ENCODE data around the gene LYL1.

LYL1 gene

DNA sequence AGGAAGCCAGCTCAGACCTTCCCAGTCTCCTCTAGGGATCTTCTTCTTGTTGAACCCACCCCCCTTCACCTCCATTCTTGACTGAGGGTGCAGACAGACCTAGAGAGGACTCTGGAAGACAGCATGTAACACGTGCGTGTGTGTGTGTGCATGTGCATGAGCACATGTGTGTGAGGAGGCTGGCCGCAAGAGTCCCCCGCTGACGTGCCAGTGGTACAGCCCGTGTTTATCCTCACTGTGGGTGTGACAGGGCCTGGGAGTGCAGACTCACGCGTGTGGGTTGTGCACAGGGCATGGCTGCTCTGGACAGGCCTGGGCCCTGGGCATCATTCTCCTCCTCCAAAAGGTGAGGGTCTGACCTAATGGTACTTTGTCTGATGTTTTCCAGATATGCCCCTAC, 26.3 kb downstream of the LYL1 start:
- no peak for DNase-seq

DNA sequence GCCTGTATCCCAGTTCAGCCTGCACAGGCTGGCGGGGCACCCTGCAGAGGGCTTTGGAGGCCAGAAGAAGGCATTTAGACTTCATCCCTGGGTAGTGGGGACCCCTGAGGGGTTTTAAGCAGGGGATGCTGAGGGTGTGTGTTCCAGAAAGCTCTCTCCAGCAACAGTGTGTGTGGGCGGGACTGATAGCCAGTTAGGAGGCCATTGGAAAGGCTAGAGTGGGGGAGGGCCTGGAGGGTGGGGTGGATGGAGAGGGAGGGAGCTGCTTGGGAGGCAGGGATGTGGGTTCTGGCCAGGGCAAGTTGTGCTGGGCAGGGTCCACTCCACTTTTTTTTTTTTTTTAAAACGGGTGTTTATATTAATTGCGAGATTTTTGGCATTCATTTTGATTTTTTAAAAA, 28.3 kb downstream of the LYL1 start:
- DNase-seq = no peak

DNA sequence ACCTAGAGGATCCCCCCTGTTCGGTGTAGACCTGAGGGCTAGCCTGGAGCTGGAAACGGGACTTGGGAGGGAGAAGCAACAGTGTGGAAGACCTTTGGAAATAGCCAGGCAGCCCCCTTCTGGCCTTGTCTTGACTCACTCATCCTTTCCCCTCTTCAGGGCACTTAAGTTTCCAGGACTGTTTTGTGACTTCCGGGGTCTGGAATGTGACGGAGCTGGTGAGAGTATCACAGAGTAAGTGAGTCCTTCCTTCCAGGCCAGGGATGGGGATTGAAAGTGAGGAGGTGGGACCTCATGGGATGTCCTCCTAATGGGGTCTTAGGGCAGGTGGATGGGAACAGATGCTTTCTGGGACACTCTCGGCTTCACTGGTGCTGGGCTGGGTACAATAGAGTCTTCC, 29.4 kb downstream of the LYL1 start:
- DNase-seq = no peak

DNA sequence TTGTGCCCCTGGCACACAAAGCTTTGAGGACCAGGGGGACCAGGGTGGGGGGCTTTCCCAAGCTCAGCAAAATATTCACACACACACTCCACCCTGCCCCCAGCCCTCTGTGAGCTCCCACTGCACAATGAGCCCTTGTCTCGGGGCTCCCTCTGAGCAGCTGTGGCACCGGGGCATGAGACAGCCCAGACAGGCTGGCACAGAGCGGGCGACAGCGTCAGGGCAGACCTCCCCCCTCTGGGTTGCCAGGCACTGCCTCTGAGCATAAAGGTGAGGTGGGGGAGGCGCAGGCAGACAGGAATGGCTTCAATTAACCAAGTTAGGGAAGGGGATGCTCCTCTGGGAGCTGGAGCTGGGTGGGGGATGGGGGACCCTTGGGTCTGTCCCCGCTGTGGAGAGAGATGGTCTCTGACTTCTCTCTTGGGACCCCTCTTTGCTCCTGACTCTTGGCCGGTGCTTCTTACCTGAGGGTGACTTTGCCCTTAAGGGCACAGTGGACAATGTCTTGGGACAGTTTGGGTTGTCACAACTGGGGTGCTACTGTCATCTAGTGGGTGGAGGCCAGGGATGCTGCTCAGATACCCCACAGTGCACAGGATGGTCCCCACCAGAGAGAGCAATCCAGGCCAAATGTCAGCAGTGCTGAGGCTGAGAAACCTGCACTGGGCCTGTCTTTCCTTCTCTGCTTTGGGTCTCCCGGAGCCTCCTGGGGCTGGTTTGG, 30.3 kb downstream of the LYL1 start:
- no peak for DNase-seq

DNA sequence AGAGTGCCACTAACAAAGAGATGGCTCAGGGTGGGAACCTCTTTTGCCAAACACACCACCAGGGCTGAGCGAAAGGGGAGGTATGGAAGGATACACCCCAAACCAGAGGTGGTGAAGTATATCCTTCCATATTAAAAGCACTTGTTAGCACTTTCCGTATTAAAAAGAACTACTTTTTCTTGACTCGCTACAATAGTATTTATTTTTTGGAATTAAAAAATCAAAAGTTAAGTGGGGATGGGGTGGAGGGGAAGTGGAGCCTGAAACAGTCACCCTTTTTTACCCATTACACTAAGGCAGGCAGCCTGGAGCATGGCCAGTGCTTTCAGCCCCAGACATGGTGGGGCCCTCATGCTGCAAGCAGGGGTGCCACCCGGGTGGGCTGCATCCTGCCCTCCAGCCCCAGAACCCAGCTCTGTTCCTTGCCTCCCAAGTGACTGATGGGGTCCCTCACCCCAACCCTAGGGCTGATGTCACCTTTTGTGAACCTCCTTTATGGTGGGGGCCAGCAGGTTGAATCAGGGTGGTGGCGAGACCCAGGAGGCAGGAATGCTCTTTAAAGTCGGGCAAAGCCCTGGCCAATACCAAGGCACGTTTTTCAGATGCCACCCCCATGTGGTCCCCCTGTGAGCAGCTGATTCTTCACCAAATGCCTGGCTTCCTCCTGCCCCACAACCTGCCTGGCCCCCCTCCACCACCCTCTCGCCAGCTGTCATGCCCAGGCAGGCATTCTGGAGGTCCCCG, 31.0 kb downstream of the LYL1 start:
- DNase-seq = no peak

DNA sequence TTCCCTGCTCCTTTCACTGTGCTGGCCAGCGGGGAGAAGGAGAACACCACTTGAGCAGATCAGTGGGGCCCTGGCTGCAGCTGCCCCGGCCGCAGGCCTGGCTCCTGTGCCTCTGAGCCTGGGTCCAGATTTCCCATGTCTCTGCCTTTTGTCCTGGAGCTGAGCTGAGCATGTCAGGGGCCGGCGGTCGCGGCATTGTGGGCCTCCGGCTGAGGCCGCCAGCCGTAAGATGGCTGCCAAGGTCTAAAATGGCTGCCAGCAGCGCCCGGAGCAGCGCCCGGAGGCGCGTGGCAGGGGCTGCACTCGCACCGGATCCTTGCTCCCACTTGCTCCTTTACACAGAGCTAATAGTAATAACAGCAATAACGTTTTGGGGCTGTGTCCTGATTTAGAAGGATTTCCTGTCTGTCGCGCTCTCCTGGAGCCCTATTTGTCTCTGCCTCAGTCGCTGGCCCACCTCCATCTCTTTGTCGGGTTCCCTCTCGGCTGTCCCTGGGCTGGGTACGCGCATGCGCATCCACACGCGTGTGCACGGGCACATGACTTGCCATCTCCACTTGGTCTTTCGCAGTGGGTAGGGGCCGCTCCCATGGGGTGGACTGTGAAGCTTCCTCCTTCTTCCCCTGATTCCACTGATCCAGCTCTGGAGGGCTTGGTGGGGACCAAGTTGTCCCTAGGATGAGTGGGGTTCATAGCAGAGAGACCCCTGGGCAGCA, 32.1 kb downstream of the LYL1 start:
- DNase-seq = no peak

DNA sequence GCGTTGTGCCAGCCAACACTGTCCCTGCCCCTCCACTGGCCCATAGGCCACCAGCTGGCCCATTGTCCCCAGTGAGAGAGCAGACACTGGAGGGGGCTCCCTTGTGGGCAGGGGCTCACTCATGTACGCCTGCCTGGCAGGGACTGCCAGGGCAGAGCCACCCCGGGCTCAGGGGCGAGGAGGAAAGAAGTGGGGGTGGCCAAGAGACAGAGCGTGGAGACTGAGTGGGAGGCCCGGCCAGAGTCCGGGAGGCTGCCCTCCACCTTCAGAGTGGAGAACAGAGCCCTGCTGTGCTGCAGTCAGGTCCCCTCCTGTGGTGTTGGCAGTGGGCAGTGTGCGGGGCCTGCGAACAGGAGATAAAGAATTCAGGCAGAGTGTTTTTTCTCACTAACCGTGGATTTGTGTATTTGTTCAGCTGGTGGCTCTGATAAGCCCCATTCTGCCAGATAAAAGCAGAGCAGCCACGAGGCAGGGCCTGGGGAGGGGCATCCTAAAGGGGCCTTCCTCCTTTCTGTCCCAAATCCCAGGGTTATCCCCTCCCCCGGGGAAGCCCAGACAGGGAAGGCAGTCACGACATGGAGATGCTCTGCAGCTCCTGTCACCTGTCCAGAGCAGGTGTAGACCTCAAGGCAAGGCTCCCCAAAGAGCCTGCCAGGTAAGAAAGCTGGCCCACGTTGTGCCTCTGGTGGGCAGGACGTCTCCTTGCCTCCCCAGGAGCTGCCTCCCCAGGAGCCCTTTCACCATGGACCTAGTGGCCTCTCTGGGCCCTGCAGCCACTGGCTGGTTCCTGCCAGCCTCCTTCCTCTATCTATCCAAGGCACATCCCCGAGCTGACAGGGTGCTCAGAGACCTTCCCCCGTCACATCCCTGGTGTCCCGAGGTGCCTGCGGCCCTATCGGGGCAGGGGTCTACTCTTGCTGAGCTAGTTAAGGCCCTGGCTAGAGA, 33.0 kb downstream of the LYL1 start:
- no peak for DNase-seq

DNA sequence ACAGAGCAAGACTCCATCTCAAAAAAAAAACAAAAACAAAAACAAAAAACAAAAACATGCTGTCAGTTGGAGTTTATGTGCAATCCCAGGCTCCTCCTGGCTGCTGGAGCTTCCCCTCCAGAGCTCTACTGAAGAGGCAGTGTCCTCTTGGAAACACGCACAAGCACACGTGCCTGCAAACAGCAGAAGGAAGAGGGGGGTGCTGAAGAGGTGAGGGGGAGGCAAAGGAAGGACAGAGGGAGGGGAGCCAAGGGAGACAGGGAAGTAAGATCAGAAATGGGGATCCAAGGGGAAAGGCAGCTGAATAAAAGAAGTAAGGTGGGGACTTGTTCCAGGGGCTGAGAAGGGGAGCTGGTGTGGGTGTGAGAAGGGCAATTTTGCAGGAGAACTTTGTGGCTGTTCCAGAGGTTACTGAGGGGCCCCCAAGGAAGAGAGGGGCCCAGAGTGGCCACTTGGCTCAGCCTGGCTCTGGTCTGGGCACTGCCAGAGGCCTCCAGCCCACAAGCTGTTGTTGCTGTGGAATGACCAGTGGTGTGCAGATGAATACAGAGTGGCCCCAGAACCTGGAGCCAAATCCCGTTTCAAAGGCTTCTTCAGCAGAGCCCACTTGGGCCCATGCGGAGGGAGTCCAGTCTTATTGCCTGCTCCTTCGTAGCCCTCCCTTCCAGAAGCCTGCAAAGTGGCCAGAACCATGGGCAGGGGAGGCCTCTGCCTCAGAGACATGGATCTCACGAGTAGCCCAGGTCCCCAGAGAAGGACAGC, 34.4 kb downstream of the LYL1 start:
- no peak for DNase-seq

DNA sequence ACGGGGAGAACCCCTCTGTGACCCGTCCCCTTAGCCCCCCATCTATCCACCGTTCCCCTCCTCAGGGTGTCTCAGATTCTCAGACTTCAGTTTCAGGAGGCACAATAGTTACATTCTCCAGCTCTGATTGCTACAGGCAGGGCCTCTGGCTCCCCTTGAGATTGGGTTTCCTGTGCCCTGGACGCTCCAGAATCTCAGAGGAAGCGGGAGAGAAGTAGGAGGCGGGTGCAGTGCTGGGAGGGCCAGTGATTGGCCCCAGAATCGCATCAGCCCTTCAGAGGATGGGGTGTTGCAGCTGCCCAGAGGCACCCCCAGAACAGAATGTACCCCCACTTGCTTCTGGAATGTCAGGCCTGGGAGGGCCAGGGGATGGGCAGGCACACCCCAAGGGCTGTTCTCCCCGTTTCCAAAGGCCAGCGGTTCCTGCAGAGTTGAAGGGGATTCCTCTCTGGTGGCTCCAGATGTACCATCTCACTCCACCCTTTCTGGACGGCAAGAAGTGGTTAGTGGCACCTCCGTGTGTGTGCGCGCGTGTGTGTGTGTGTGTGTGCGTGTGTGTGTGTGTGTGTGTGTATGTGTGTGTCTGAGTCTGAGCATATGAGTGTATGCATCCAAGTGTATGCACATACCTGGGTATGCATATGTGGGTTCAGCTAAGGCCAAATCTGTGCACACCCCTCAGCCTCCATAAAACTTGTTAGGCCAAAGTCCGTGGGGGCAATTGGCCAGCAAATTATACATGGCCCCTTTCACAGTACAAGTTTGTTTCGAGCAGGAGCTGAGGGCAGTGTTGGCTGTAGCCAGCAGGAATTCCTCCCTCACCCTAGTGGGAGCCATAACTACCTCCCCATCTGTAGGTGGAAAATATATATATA, 35.5 kb downstream of the LYL1 start:
- DNase-seq = no peak

DNA sequence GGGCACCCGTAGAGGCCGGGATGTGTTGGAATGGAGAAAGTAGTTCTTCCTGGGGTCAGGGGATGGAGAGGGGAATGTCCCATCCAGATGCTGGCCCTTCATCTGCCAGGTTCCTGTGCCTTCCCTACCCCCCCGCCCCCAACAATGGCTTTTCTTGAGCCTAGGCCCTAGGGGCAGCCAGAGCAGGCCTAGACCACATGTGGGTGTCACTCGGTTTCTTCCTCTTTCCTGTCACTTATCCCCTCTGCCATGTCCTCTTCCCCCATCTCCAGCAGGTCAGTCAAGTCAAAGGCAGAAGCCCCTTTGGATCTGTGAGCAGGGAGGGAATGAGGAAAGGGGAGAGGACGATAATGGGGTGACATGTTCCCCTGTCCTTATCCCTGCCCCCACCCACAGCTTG, 36.4 kb downstream of the LYL1 start:
- DNase-seq = no peak

DNA sequence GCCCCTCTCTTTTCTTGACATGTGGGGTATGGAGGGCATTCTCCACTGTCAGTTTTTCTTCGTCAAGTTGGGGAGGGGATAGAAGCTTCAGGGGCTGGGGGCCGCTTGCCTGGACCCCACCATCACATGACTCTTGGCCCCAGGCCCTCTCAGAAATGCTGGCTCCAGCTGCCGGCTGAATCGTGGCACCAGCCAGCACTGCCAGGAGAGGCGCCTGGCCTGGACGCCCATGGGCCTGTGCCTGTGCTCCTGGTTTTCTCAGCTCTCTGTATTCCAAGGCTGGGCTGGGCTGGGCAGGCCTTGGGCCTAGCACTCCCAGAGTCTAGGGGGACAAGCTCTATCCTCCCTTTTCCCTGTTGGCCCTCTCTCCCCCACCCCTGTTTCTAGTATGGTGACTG, 38.6 kb downstream of the LYL1 start:
- no peak for DNase-seq

DNA sequence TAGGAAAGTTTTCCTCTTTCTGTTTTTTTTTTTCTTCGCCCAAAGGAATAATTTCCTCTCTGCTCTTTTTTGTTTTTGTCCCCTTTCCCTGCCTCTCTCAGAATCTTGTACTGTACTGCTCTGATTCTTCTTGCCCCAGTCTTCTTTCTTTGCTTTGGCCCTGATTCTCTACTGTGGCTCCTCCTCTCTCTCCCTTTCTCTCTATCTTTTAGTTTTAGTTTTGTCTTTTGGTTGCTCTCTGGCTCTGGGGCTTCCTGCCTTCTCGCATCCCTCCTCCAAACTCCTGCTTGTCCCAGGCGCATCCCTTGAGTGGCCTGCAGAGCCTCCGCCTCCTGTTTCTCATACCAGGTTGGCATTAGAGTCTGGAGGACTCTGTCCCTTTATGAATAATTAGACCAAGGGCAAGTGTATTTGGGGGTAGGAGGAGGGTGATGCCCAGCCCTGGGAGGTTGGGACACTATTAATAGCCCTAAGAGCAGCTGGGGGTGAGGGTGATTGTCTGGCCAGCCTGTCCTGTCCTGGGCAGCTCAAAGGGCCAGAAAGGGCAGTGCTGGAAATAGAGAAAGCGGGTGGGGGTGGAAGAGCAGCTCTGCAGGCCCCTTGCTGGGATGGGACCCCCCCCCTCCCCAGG, 39.1 kb downstream of the LYL1 start:
- DNase-seq = no peak

DNA sequence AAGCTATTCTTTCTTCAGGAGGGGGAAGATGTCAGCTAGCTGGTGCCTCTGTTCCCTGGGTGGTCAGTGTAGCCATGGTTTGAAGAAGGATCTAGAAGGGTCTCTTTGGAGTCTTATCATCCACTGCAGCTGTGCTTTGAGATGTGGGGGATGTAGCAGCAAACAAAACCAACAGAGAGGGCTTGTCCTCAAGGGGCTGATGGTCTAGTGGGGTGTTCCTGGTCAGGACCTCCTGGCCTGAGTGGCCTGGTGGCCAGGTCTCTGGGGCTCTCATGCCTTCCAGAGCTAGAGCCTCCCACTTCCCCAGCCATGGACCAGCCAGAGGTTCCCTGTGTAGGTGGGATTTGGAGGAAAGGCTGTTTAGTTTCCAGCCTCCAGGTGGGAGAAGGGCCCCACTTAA, 40.3 kb downstream of the LYL1 start:
- DNase-seq = no peak

DNA sequence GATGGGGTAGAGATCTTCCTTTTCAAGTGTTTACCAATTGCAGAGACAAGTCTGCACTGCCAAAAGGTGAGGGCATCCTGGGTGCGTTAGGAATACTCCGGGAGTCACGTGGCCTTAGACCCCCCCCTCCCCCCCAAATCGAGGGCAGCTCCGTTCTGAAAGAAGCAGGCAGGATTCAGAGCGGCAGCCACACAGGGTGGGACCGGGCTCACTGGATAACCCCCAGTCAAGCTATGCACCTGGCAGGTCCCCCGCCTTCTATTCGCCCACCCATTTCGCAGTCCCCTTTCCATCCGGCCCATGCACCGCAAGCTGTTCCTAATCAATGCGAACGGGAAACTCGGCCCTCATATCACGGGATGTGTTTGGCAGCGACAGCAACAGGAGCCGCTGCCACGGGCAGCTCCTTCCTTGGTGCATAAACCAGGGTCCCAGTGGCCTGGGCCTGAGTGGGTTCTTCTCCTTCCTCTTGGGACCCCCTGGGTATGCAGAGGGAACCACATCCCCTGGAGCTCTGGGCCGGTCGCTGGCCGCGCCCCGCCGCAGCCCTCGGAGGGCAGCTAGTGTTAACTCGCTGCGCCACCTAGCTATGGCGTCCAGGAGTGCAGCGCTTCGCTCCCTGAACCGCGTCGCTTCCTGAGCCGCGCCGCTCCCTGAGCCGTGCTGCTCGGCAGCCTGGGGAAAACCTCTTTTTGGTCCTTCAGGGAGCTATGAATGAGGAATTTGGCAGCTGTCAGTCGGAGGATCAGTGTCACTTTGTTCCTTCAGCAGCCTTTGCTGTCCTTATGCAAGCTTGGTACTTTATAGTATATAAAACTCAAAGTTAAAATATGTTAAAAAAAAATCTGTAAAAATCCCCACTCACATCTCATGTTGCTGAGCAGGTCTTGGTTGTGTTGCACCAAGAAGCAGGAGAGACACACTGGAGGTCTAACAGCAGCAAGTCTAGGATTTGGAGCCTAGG, 41.4 kb downstream of the LYL1 start:
- DNase-seq = peak; percentile 89

DNA sequence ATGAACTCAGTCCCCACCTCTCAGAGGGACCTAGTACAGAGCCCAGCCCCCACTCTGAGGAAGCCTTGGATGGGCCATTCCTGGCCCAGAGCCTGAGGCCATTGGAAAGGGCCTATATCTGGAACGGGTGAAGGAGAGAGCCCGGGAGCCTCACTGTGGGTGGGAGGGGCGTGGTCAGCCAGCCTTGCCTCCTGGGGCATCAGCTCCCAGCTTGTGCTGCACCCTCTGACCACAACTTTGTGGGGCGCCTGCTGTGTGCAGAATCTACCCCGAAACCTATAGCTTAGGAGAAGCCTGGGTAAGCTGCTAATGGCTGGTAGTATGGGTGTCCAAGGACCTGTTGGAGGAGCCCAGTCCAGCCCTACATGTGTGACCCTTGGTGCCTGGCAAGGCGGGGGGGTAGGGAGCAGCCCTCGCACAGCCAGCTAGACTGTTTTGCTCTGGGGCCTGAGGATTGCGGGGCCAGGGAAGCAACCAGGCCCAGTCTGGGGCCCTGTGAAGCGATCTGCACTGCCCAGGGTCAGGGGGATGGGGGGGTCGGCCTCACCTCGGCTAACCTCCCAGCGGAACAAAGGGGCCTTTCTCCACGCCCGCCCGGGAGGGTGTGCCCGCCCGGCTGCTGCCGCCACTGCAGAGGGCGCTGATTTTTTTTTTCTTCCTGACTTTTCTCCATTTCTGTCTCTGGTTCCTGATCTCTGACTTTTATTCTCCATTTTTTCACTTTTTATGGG, 42.3 kb downstream of the LYL1 start:
- DNase-seq = no peak

DNA sequence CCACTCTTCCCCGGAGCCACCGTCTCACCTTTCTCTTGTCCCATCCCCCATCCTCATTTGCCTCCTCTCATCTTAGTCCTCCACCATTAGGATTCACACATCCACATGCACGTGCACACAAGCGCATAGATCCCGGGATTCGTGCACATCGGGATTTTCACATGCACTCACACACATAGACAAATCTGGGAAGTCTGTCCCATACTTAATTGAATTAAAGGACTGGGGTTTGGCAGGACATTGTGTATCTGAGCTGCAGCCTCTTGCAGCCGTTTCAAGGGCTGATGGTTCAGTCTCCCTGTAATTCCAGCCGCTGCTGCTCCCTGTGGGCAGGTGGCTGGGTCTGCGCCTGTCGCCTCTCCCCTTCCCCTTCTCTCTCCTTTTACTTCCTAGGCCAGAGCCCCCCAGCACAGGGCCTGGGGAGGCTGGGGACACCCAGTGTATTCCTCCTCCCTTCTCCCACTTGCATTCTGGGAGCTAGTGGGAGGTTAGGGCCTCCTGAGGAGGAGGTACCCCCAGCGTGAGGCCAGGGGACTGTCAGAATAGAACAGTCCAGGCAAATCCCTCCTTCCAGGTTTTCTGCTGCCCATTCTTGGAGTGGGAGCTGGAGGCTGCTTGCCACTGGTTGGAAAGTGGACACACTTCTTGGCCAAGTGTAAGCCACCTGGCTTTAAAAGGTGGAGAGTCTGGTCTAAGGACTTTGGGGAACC, 43.6 kb downstream of the LYL1 start:
- DNase-seq = no peak

DNA sequence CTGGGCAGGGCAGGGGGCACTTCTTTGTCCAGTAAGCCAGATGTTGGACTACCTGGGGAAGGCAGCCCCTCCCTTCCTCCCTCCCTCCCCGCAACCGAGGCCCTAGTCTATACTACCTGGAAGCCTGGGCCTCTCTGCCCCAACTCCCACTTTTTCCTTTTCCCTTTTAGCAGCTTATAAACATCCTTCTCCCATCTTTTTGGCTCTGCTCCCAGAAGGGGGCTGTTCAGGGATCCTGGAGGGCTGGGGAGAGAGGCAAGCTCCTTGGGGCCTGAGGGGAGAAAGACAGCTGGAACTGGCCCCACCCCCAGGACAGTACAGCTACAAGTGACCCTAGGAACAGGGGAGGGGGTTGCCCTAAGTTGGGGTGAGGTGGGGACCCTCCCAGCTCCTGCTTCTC, 44.9 kb downstream of the LYL1 start:
- DNase-seq = no peak
